ENCODE data around the gene ZNF175. TPM values are rescaled to one million over a fixed set of nuclear protein-coding genes. Genes with fewer than 3 reads are reported as not detected.

ZNF175 gene
- total and polyA plus RNA-seq, 2 donors (not counting 3 experiments of a cell fraction or from before 2014, with no cell fraction given): 4.9 to 16.5 TPM

DNA sequence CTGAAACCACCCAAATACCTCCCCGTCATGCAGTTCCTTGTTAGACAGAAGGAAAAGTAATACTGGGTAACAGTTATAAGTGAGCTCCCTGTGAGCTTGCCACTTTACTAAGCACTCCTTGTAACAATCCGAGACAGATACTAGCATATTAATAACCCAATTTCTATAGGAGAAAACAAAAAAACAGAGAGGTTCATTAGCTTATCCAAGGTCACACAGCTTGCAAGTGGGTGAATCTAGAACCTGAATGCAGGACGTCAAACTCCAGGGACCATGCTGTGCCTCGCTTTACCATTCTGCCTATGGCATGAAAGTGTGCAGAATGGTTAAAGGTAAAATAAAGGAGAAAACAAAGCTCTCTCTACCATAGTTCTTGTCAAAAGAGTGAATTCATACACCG is 43.7 kb downstream of the ZNF175 start:
- intact Hi-C loops (cut with micrococcal nuclease): no loop called here
- POLR2A ChIA-PET: interaction anchor here (0.5 kb wide), 1 partner anchor 1421 kb away, joined by 7 read pairs; no protein-coding TSS in a partner anchor
- CTCF ChIA-PET: interaction anchor here (0.9 to 2.2 kb wide), 3 partner anchors 23 to 99 kb away, joined by 3 to 7 read pairs (median 6); no protein-coding TSS in a partner anchor
- H3K9me1 ChIP-seq (replicated peaks; ENCODE audit: control insufficient read depth, extremely low read depth, insufficient read depth, low read length): no peaks in the 10 kb centered on the region
- TF ChIP-seq JUN (IDR thresholded peaks at IDR 0.05; ENCODE audit: borderline replicate concordance, insufficient read depth, insufficient read length, low read depth): no peak
- no peak overlapping the region for H3K27ac ChIP-seq (ENCODE audit: insufficient read depth, low read depth, low read length)
- H3K27me3 ChIP-seq (ENCODE audit: control insufficient read depth in 2 of 2, insufficient read depth in 2 of 2, low read length in 2 of 2): no peaks in the 10 kb centered on the region
- no peaks in the 10 kb centered on the region for H3K79me2 ChIP-seq (ENCODE audit: control insufficient read depth, insufficient read depth, low read length)
- no peak overlapping the region for H3K9ac ChIP-seq (replicated peaks; ENCODE audit: extremely low read depth, insufficient read depth, low read length)
- no peak overlapping the region for H2AFZ ChIP-seq (ENCODE audit: low read depth, low read length)
- no peaks in the 10 kb centered on the region for H3K9me3 ChIP-seq (replicated peaks; ENCODE audit: control insufficient read depth, insufficient read depth, low read length)
- H3K4me1 ChIP-seq (ENCODE audit: control insufficient read depth, extremely low read depth, insufficient read depth, low read length): no peaks in the 10 kb centered on the region
- dilution Hi-C loops (cut with MboI; ENCODE audit: extremely low pct_ligation_motif_present, low sequenced_read_pairs): no loop called here
- H4K20me1 ChIP-seq (replicated peaks; ENCODE audit: control insufficient read depth, extremely low read depth, insufficient read depth, low read length): no peaks in the 10 kb centered on the region
- FAIRE-seq (no peak), DNase-seq (ENCODE audit: low read depth, low spot score) (no peak)
- no peak overlapping the region for H3K4me2 ChIP-seq (ENCODE audit: insufficient read depth, low read length)
- no peaks in the 10 kb centered on the region for H3K36me3 ChIP-seq (ENCODE audit: control insufficient read depth in 2 of 2, extremely low read depth in 1 of 2, insufficient read depth in 2 of 2, low read length in 2 of 2)
- no TSS peak for BruUV-seq (replicated peaks)
- no peak overlapping the region for H3K4me3 ChIP-seq (replicated peaks in 1 of 3; ENCODE audit: insufficient read depth in 1 of 3, low read depth in 1 of 3, low read length in 3 of 3)

DNA sequence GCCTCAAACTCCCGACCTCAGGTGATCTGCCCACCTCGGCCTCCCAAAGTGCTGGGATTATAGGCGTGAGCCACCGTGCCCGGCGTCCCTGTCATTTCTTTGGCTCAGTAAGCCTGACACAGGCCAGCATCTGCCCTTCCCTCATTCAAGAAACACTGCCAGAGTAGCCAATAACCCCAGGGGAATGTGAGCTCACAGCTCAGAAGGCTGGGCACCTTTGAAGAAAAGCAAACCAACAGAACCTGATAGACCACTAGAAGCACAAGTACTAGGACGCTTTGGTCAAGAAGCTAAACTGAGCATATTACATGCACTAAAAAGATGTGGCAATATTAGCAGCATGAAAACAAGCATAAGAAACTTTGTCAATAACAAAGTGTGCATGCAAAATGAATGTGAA is 44.9 kb downstream of the ZNF175 start:
- CTCF ChIA-PET: interaction anchor here (0.9 to 2.2 kb wide), 2 partner anchors 8 to 41 kb away, joined by 3 to 7 read pairs; no protein-coding TSS in a partner anchor
- H3K9ac ChIP-seq (replicated peaks; ENCODE audit: extremely low read depth, insufficient read depth, low read length): no peak overlapping the region
- H3K27me3 ChIP-seq (ENCODE audit: control insufficient read depth in 2 of 2, insufficient read depth in 2 of 2, low read length in 2 of 2): no peaks in the 10 kb centered on the region
- BruUV-seq (replicated peaks): no TSS peak
- no peaks in the 10 kb centered on the region for H3K36me3 ChIP-seq (ENCODE audit: control insufficient read depth in 2 of 2, extremely low read depth in 1 of 2, insufficient read depth in 2 of 2, low read length in 2 of 2)
- dilution Hi-C loops (cut with MboI; ENCODE audit: extremely low pct_ligation_motif_present, low sequenced_read_pairs): no loop called here
- no peak for DNase-seq (ENCODE audit: low read depth, low spot score)
- intact Hi-C loops (cut with micrococcal nuclease): no loop called here
- H3K9me3 ChIP-seq (replicated peaks; ENCODE audit: control insufficient read depth, insufficient read depth, low read length): no peaks in the 10 kb centered on the region
- POLR2A ChIA-PET: interaction anchor here (0.5 kb wide), 1 partner anchor 15 kb away, joined by 3 read pairs; no protein-coding TSS in a partner anchor
- no peaks in the 10 kb centered on the region for H4K20me1 ChIP-seq (replicated peaks; ENCODE audit: control insufficient read depth, extremely low read depth, insufficient read depth, low read length)
- H3K4me2 ChIP-seq (ENCODE audit: insufficient read depth, low read length): no peak overlapping the region
- no peak for TF ChIP-seq MYC (IDR thresholded peaks at IDR 0.05; ENCODE audit: low read depth, low read length)
- no peak for TF ChIP-seq FOS (IDR thresholded peaks at IDR 0.05; ENCODE audit: borderline replicate concordance, insufficient read depth, low read length)
- TF ChIP-seq, protein P1, sequence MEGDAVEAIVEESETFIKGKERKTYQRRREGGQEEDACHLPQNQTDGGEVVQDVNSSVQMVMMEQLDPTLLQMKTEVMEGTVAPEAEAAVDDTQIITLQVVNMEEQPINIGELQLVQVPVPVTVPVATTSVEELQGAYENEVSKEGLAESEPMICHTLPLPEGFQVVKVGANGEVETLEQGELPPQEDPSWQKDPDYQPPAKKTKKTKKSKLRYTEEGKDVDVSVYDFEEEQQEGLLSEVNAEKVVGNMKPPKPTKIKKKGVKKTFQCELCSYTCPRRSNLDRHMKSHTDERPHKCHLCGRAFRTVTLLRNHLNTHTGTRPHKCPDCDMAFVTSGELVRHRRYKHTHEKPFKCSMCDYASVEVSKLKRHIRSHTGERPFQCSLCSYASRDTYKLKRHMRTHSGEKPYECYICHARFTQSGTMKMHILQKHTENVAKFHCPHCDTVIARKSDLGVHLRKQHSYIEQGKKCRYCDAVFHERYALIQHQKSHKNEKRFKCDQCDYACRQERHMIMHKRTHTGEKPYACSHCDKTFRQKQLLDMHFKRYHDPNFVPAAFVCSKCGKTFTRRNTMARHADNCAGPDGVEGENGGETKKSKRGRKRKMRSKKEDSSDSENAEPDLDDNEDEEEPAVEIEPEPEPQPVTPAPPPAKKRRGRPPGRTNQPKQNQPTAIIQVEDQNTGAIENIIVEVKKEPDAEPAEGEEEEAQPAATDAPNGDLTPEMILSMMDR (IDR thresholded peaks at IDR 0.05; ENCODE audit: extremely low read depth in 1 of 2, insufficient read depth in 1 of 2, low read depth in 1 of 2, low read length in 2 of 2): no peak
- no peak for TF ChIP-seq EZH2 (IDR thresholded peaks at IDR 0.05; ENCODE audit: borderline replicate concordance, low read depth, low read length, severe bottlenecking)
- TF ChIP-seq, protein P2, sequence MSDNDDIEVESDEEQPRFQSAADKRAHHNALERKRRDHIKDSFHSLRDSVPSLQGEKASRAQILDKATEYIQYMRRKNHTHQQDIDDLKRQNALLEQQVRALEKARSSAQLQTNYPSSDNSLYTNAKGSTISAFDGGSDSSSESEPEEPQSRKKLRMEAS (IDR thresholded peaks at IDR 0.05; ENCODE audit: insufficient read depth, insufficient read length): no peak
- TF ChIP-seq POLR2AphosphoS5 (IDR thresholded peaks at IDR 0.05; ENCODE audit: insufficient read depth, low read depth, low read length): no peak
- no peak for TF ChIP-seq POLR2A (IDR thresholded peaks at IDR 0.05; ENCODE audit: low read depth, low read length)
- no peak for TF ChIP-seq JUN (IDR thresholded peaks at IDR 0.05; ENCODE audit: borderline replicate concordance, insufficient read depth, insufficient read length, low read depth)
- no peak overlapping the region for H3K4me3 ChIP-seq (replicated peaks in 1 of 3; ENCODE audit: insufficient read depth in 1 of 3, low read depth in 1 of 3, low read length in 3 of 3)
- no peaks in the 10 kb centered on the region for H3K4me1 ChIP-seq (ENCODE audit: control insufficient read depth, extremely low read depth, insufficient read depth, low read length)
- no peak for FAIRE-seq
- H3K27ac ChIP-seq (ENCODE audit: insufficient read depth, low read depth, low read length): no peak overlapping the region
- H2AFZ ChIP-seq (ENCODE audit: low read depth, low read length): no peak overlapping the region
- no peaks in the 10 kb centered on the region for H3K9me1 ChIP-seq (replicated peaks; ENCODE audit: control insufficient read depth, extremely low read depth, insufficient read depth, low read length)
- no peaks in the 10 kb centered on the region for H3K79me2 ChIP-seq (ENCODE audit: control insufficient read depth, insufficient read depth, low read length)

Measured in endothelial cell of umbilical vein (primary cell).